HepG2 (cell line): Measurements from ENCODE around the gene MTX2. TPM values are rescaled to one million over a fixed set of nuclear protein-coding genes. Genes with fewer than 3 reads are reported as not detected.

Experiments used
- ATAC-seq: fragments of 200-7000 bp; cut with Tn5 transposase; 3 replicates; pipeline ENCODE4 v1.9.1; 2020; ENCODE audit warnings: mild to moderate bottlenecking, moderate library complexity
- BruUV-seq: library from RNA; stranded (reverse); fragments of 400-500 nt; replicated peaks from 2 replicates; lab custom pipeline; 2021; lab: Mats Ljungman, UMichigan
- CTCF ChIA-PET: fragments of 300-600 bp; formaldehyde crosslinking; extraction: SDS; loops from one replicate; lab custom pipeline; 2021; ENCODE audit warnings: low total read pairs, inconsistent platforms, low intra/inter-chr PET ratio; lab: Yijun Ruan, JAX
- POLR2A ChIA-PET: fragments of 350-600 bp; sonication (Branson Sonifier 250); formaldehyde crosslinking; loops from one replicate; lab custom pipeline; 2020; ENCODE audit warnings: antibody characterized with exemption, inconsistent platforms; lab: Yijun Ruan, JAX
- DNase-seq: peaks from one replicate; pipeline ENCODE4 v3.0.0-alpha.2; 2015; ENCODE audit warnings: low spot score
- FAIRE-seq: peaks from 3 replicates; lab custom pipeline; 2011; peaks lifted over from hg19 to GRCh38; lab: Jason Lieb, UNC
- H2AFZ ChIP-seq: one replicate; pipeline ENCODE4 v1.6.1; 2011; ENCODE audit warnings: low read length, inconsistent platforms
- H3K27ac ChIP-seq: fragments of 300-600 bp; 3 replicates; pipeline ENCODE4 v1.8.0; 2011; ENCODE audit warnings: mixed run types, mild to moderate bottlenecking, mixed read lengths, low read length, inconsistent platforms; ENCODE audit not compliant: insufficient read depth; ENCODE audit errors: extremely low read length
- H3K27me3 ChIP-seq, 2 experiments: fragments of 200-600 bp in 1 of 2; 2 replicates in 1 of 2; 3 replicates in 1 of 2; pipeline versions ENCODE4 v1.6.0 to v1.8.0; 2011; ENCODE audit warnings: low read length in 2 of 2, mild to moderate bottlenecking in 2 of 2, moderate library complexity in 2 of 2, inconsistent platforms in 1 of 2; ENCODE audit not compliant: insufficient read depth in 2 of 2, control insufficient read depth in 1 of 2
- H3K36me3 ChIP-seq, 2 experiments: fragments of 200-600 bp in 1 of 2; replicated peaks in 1 of 2; 2 replicates in 1 of 2; 3 replicates in 1 of 2; pipeline versions ENCODE4 v1.5.1 to v1.8.0; 2011; ENCODE audit warnings: low read length in 2 of 2, inconsistent platforms in 1 of 2; ENCODE audit not compliant: insufficient read depth in 2 of 2, control insufficient read depth in 1 of 2
- H3K4me1 ChIP-seq: 2 replicates; pipeline ENCODE4 v1.5.1; 2012; ENCODE audit warnings: low read length, inconsistent platforms; ENCODE audit not compliant: insufficient read depth
- H3K4me2 ChIP-seq: 2 replicates; pipeline ENCODE4 v1.6.0; 2011; ENCODE audit warnings: low read depth, low read length, inconsistent platforms
- H3K4me3 ChIP-seq, 3 experiments: fragments of 200-600 bp in 1 of 3; sonication (generic), shearing (Covaris generic) in 1 of 3; replicated peaks in 1 of 3; 2 replicates each; pipeline ENCODE4 v1.5.1; 2011 to 2016; ENCODE audit warnings: low read length in 3 of 3, inconsistent platforms in 2 of 3, low read depth in 2 of 3, mild to moderate bottlenecking in 2 of 3, control low read depth in 1 of 3, mixed read lengths in 1 of 3; ENCODE audit not compliant: insufficient read depth in 1 of 3
- H3K79me2 ChIP-seq: one replicate; pipeline ENCODE4 v1.6.1; 2011; ENCODE audit warnings: low read length, inconsistent platforms; ENCODE audit not compliant: insufficient read depth
- H3K9ac ChIP-seq: 2 replicates; pipeline ENCODE4 v1.6.0; 2011; ENCODE audit warnings: mild to moderate bottlenecking, low read depth, low read length, inconsistent platforms; ENCODE audit not compliant: insufficient read depth
- H3K9me3 ChIP-seq: 2 replicates; pipeline ENCODE4 v1.5.1; 2012; ENCODE audit warnings: mild to moderate bottlenecking, low read length
- H4K20me1 ChIP-seq: 2 replicates; pipeline ENCODE4 v1.6.0; 2011; ENCODE audit warnings: inconsistent platforms, mild to moderate bottlenecking, low read length, moderate library complexity; ENCODE audit not compliant: insufficient read depth
- ATF4 ChIP-seq, 2 experiments: fragments of 450-650 bp in 1 of 2; sonication (generic) in 1 of 2; formaldehyde crosslinking; IDR thresholded peaks; 2 replicates each; pipeline versions ENCODE4 v1.5.0 to v1.8.0; 2020 to 2022; ENCODE audit warnings: mild to moderate bottlenecking in 1 of 2, missing genetic modification reagents in 1 of 2
- ATF7 ChIP-seq, 2 experiments: fragments of 450-650 bp in 1 of 2; sonication (generic) in 1 of 2; formaldehyde crosslinking in 1 of 2; IDR thresholded peaks; 2 replicates each; pipeline versions ENCODE4 v1.4.0 to v1.6.1; 2016 to 2020; ENCODE audit warnings: antibody characterized with exemption in 1 of 2, mild to moderate bottlenecking in 1 of 2, missing genetic modification reagents in 1 of 2
- CREM ChIP-seq, 2 experiments: sonication (generic) in 1 of 2; formaldehyde crosslinking in 1 of 2; IDR thresholded peaks; 2 replicates each; pipeline versions ENCODE4 v1.4.0 to v1.6.1; 2016 to 2020; ENCODE audit warnings: antibody characterized with exemption in 1 of 2, mild to moderate bottlenecking in 1 of 2, missing genetic modification reagents in 1 of 2
- KLF6 ChIP-seq: IDR thresholded peaks from 2 replicates; pipeline ENCODE4 v1.8.0; 2016; ENCODE audit warnings: missing biosample characterization, missing genetic modification reagents
- LCORL ChIP-seq, 2 experiments: fragments of 450-650 bp in 1 of 2; sonication (generic) in 1 of 2; formaldehyde crosslinking in 1 of 2; IDR thresholded peaks; 2 replicates each; pipeline versions ENCODE4 v1.5.0 to v1.6.1; 2017 to 2020; ENCODE audit warnings: antibody characterized with exemption in 1 of 2, missing genetic modification reagents in 1 of 2
- NR2C2 ChIP-seq: sonication (generic); formaldehyde crosslinking; IDR thresholded peaks from 2 replicates; pipeline ENCODE4 v1.4.0; 2020; ENCODE audit warnings: missing genetic modification reagents, mild to moderate bottlenecking, moderate library complexity, borderline replicate concordance
- ZFP82 ChIP-seq: sonication (generic); formaldehyde crosslinking; IDR thresholded peaks from 2 replicates; pipeline ENCODE4 v1.5.1; 2020; ENCODE audit warnings: mild to moderate bottlenecking, missing genetic modification reagents, borderline replicate concordance
- ZNF224 ChIP-seq: sonication (generic); formaldehyde crosslinking; IDR thresholded peaks from 2 replicates; pipeline ENCODE4 v1.5.0; 2020; ENCODE audit warnings: mild to moderate bottlenecking, missing genetic modification reagents
- ZNF530 ChIP-seq: sonication (generic); formaldehyde crosslinking; IDR thresholded peaks from 2 replicates; pipeline ENCODE4 v1.5.0; 2020; ENCODE audit warnings: low read depth, mild to moderate bottlenecking, missing genetic modification reagents
- WGBS: methylation state at CpG from one replicate; pipeline ENCODE4 v1.1.6; 2017; ENCODE audit warnings: low lambda C conversion rate; 5-methylcytosine and 5-hydroxymethylcytosine counted together
- in situ Hi-C: cut with HindIII; loops from 2 replicates; pipeline ENCODE4 v1.10.0; 2017; ENCODE audit warnings: low pct_unique_long_range_greater_than_20kb; ENCODE audit not compliant: extremely low pct_ligation_motif_present
- intact Hi-C: fragments of 100-400 bp; cut with micrococcal nuclease; formaldehyde crosslinking; loops from one replicate; pipeline ENCODE4 v1.10.0; 2022; ENCODE audit not compliant: unreplicated experiment
- polyA plus RNA-seq, 8 experiments: library from polyadenylated mRNA; depleted of rRNA in 3 of 8; stranded (reverse) in 7 of 8; unstranded in 1 of 8; fragments of >200 nt; fragmentation: Illumina TruSeq in 4 of 8; extraction: Trizol in 4 of 8; gene quantifications; 2 replicates each; pipeline versions ENCODE4 v1.2.1 to v1.2.3, GENCODE V29; 2011 to 2016; ENCODE audit warnings: low read depth in 4 of 8, missing spikeins in 1 of 8, mixed read lengths in 1 of 8; ENCODE audit not compliant: insufficient read depth in 1 of 8
- total RNA-seq, 5 experiments: library from RNA; depleted of rRNA; stranded (reverse); fragments of >200 nt; fragmentation: Illumina TruSeq; extraction: Trizol; gene quantifications; 2 replicates each; pipeline ENCODE4 v1.2.3, GENCODE V29; 2016; ENCODE audit warnings: low read depth in 1 of 5
- TF ChIP-seq, protein P1 (sequence below): sonication (generic); formaldehyde crosslinking; IDR thresholded peaks from 2 replicates; pipeline ENCODE4 v1.4.0; 2020; ENCODE audit warnings: missing genetic modification reagents
- TF ChIP-seq, protein P2 (sequence below): sonication (generic); formaldehyde crosslinking; conservative IDR thresholded peaks from 2 replicates; pipeline ENCODE4 v1.4.0; 2020; ENCODE audit warnings: missing genetic modification reagents

The MTX2 gene
- total and polyA plus RNA-seq, 2 of the 13 experiments (the other 11 are each of a cell fraction or from before 2014, with no cell fraction given): 58.1 to 75.7 TPM

DNA sequence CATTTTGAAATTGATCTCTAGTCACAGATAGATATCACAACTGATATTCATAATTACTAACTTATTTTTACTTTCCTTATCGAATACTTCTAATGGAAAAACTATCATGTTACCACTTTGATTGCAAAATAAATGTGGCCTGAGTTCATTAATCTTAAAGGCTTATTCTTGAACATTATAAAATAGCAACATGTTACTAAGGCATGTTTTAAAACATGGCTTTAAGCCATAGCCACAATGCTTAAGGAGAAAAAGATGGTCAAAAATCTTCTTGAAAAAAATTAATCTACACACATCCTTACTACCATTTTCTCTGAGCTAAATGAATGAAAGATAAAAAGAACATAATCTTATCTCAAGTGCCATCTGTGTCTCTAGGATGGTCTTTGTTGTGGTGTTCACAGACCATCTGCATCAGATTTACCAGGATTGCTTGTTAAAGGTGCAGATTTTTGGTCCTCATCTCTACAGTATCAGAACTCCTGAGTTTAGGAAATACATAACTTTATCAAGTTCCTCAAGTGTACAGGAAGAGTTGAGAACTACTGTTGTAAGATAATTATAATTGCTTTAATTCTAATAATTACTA is 15.3 kb downstream of the MTX2 start:
- Histone ChIP-seq H3K27me3 (no peaks in the 10 kb centered on the region), H3K4me2 (no peak overlapping the region), H3K79me2 (peaks cover 81% of the 10 kb centered on the region), H4K20me1 (peaks cover 14% of the 10 kb centered on the region; the same call in 1 of the 2 replicates), H3K27ac (no peak overlapping the region), H3K4me1 (peaks cover 13% of the 10 kb centered on the region), H3K4me3 (no peak overlapping the region), H2AFZ (no peak overlapping the region), H3K9me3 (no peaks in the 10 kb centered on the region), H3K36me3 (no peaks in the 10 kb centered on the region; a peak in 1 of 5 replicates), H3K9ac (no peak overlapping the region)
- DNase-seq: no peak
- WGBS: 99% methylated on average over 1 of the region's 1 CpG
- intact Hi-C loops (no loop called here), in situ Hi-C loops (no loop called here)
- ChIA-PET CTCF (no interaction called here), POLR2A (interaction anchor here (1.4 kb wide), 1 partner anchor 8 kb away, joined by 3 read pairs; no protein-coding TSS in a partner anchor)
- no peak for ATAC-seq
- FAIRE-seq: no peak
- TF ChIP-seq, protein P1, sequence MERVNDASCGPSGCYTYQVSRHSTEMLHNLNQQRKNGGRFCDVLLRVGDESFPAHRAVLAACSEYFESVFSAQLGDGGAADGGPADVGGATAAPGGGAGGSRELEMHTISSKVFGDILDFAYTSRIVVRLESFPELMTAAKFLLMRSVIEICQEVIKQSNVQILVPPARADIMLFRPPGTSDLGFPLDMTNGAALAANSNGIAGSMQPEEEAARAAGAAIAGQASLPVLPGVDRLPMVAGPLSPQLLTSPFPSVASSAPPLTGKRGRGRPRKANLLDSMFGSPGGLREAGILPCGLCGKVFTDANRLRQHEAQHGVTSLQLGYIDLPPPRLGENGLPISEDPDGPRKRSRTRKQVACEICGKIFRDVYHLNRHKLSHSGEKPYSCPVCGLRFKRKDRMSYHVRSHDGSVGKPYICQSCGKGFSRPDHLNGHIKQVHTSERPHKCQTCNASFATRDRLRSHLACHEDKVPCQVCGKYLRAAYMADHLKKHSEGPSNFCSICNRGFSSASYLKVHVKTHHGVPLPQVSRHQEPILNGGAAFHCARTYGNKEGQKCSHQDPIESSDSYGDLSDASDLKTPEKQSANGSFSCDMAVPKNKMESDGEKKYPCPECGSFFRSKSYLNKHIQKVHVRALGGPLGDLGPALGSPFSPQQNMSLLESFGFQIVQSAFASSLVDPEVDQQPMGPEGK (CRISPR knock-in tag): no peak
- TF ChIP-seq NR2C2 (no peak), ZNF224 (CRISPR knock-in tag) (no peak), ATF4 (CRISPR knock-in tag; IDR thresholded peaks at IDR 0.05) (no peak), ZNF530 (CRISPR knock-in tag) (no peak), CREM (IDR thresholded peaks at IDR 0.05) (no peak), CREM (CRISPR knock-in tag; IDR thresholded peaks at IDR 0.05) (no peak), ATF7 (IDR thresholded peaks at IDR 0.05) (no peak), ATF7 (CRISPR knock-in tag; IDR thresholded peaks at IDR 0.05) (no peak), LCORL (IDR thresholded peaks at IDR 0.05) (no peak), LCORL (CRISPR knock-in tag; IDR thresholded peaks at IDR 0.05) (no peak), KLF6 (CRISPR knock-in tag) (no peak), ZFP82 (CRISPR knock-in tag) (no peak)
- TF ChIP-seq, protein P2, sequence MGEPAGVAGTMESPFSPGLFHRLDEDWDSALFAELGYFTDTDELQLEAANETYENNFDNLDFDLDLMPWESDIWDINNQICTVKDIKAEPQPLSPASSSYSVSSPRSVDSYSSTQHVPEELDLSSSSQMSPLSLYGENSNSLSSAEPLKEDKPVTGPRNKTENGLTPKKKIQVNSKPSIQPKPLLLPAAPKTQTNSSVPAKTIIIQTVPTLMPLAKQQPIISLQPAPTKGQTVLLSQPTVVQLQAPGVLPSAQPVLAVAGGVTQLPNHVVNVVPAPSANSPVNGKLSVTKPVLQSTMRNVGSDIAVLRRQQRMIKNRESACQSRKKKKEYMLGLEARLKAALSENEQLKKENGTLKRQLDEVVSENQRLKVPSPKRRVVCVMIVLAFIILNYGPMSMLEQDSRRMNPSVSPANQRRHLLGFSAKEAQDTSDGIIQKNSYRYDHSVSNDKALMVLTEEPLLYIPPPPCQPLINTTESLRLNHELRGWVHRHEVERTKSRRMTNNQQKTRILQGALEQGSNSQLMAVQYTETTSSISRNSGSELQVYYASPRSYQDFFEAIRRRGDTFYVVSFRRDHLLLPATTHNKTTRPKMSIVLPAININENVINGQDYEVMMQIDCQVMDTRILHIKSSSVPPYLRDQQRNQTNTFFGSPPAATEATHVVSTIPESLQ (CRISPR knock-in tag): no peak
- no TSS peak for BruUV-seq
